GM23338 (cell line): Measurements from ENCODE around the gene BHLHA15. TPM values are rescaled to one million over a fixed set of nuclear protein-coding genes. Genes with fewer than 3 reads are reported as not detected.
A peak's percentile ranks its signal among the peaks of the same experiment; 100 is the strongest.

Experiments
- ATAC-seq: fragments of 200-7000 bp; cut with Tn5 transposase; 3 replicates; pipeline ENCODE4 v1.9.1; 2020
- DNase-seq: peaks from one replicate; pipeline ENCODE4 v3.0.0-alpha.2; 2015; ENCODE audit warnings: low spot score
- H2AFZ ChIP-seq: fragments of 200-600 bp; sonication (generic); 2 replicates; pipeline ENCODE4 v1.8.0; 2016; ENCODE audit warnings: antibody characterized with exemption, mild to moderate bottlenecking, moderate library complexity
- H3F3A ChIP-seq: fragments of 200-600 bp; sonication (generic); replicated peaks from 2 replicates; pipeline ENCODE4 v1.8.0; 2017; ENCODE audit warnings: antibody characterized with exemption, mixed run types, low read depth
- H3K27ac ChIP-seq: fragments of 200-600 bp; sonication (generic); 2 replicates; pipeline ENCODE4 v1.6.1; 2016; ENCODE audit warnings: low read depth
- H3K27me3 ChIP-seq: fragments of 200-600 bp; sonication (generic); 2 replicates; pipeline ENCODE4 v1.8.0; 2016; ENCODE audit warnings: mild to moderate bottlenecking, mixed run types, moderate library complexity; ENCODE audit not compliant: insufficient read depth
- H3K36me3 ChIP-seq: fragments of 200-600 bp; sonication (generic); 2 replicates; pipeline ENCODE4 v1.8.0; 2016; ENCODE audit warnings: mild to moderate bottlenecking; ENCODE audit not compliant: insufficient read depth
- H3K4me1 ChIP-seq: fragments of 200-600 bp; sonication (generic); 2 replicates; pipeline ENCODE4 v1.8.0; 2016; ENCODE audit warnings: mild to moderate bottlenecking, moderate library complexity; ENCODE audit not compliant: insufficient read depth
- H3K4me2 ChIP-seq: fragments of 200-600 bp; sonication (generic); 2 replicates; pipeline ENCODE4 v1.7.1; 2017; ENCODE audit warnings: mixed run types
- H3K4me3 ChIP-seq: fragments of 200-600 bp; sonication (generic); 2 replicates; pipeline ENCODE4 v1.6.1; 2016; ENCODE audit warnings: mixed run types
- H3K79me2 ChIP-seq: fragments of 200-600 bp; sonication (generic); replicated peaks from 2 replicates; pipeline ENCODE4 v1.8.0; 2017; ENCODE audit warnings: mild to moderate bottlenecking; ENCODE audit not compliant: insufficient read depth
- H3K9me2 ChIP-seq: fragments of 200-600 bp; sonication (generic); 2 replicates; pipeline ENCODE4 v1.8.0; 2017; ENCODE audit not compliant: insufficient read depth
- H4K20me1 ChIP-seq: fragments of 200-600 bp; sonication (generic); replicated peaks from 2 replicates; pipeline ENCODE4 v1.8.0; 2017; ENCODE audit warnings: mild to moderate bottlenecking; ENCODE audit not compliant: insufficient read depth
- H3K27ac Mint-ChIP-seq: 2 replicates; pipeline ENCODE4 v1.8.0; 2020; ENCODE audit warnings: inconsistent platforms, mild to moderate bottlenecking, moderate library complexity, mixed read lengths
- H3K27me3 Mint-ChIP-seq: 3 replicates; pipeline ENCODE4 v1.8.0; 2022; ENCODE audit warnings: low read depth, mild to moderate bottlenecking, moderate library complexity, mixed read lengths, inconsistent platforms; ENCODE audit not compliant: insufficient read depth, poor library complexity
- H3K36me3 Mint-ChIP-seq: 3 replicates; pipeline ENCODE4 v1.8.0; 2021; ENCODE audit warnings: low read depth, mild to moderate bottlenecking, inconsistent platforms, moderate library complexity, mixed read lengths
- H3K4me1 Mint-ChIP-seq: 3 replicates; pipeline ENCODE4 v1.8.0; 2020; ENCODE audit warnings: mild to moderate bottlenecking, inconsistent platforms, mixed read lengths
- H3K4me3 Mint-ChIP-seq: 3 replicates; pipeline ENCODE4 v1.8.0; 2021; ENCODE audit warnings: moderate library complexity, mild to moderate bottlenecking, inconsistent platforms, mixed read lengths
- H3K9me3 Mint-ChIP-seq: 3 replicates; pipeline ENCODE4 v1.8.0; 2020; ENCODE audit warnings: moderate library complexity, mild to moderate bottlenecking, inconsistent platforms, mixed read lengths
- EZH2phosphoT487 ChIP-seq: fragments of 200-600 bp; sonication (generic); IDR thresholded peaks from one replicate; pipeline ENCODE4 v1.8.1; 2018; ENCODE audit warnings: antibody characterized with exemption; ENCODE audit not compliant: unreplicated experiment
- NANOG ChIP-seq: IDR thresholded peaks from 2 replicates; pipeline ENCODE4 v1.6.1; 2016; ENCODE audit warnings: antibody characterized with exemption, borderline replicate concordance
- REST ChIP-seq: IDR thresholded peaks from one replicate; pipeline ENCODE4 v1.6.1; 2018; ENCODE audit warnings: antibody characterized with exemption; ENCODE audit not compliant: unreplicated experiment
- STAT1 ChIP-seq: IDR thresholded peaks from one replicate; pipeline ENCODE4 v1.6.1; 2016; ENCODE audit warnings: antibody characterized with exemption; ENCODE audit not compliant: unreplicated experiment
- ZNF331 ChIP-seq: fragments of 250-450 bp; sonication (Bioruptor Pico); IDR thresholded peaks from 2 replicates; pipeline ENCODE4 v1.5.0; 2020; ENCODE audit warnings: low read depth, mild to moderate bottlenecking, moderate library complexity
- ZNF462 ChIP-seq: fragments of 250-450 bp; sonication (Bioruptor Pico); IDR thresholded peaks from 2 replicates; pipeline ENCODE4 v1.5.0; 2020; ENCODE audit warnings: mild to moderate bottlenecking, moderate library complexity
- polyA plus RNA-seq: library from polyadenylated mRNA; unstranded; fragments of >200 nt; fragmentation: Nextera tagmentation; extraction: Ambion mirVana; gene quantifications from 2 replicates; pipeline ENCODE4 v1.2.1, GENCODE V29; 2016
- total RNA-seq: library from RNA; depleted of rRNA; stranded (reverse); fragments of >200 nt; shearing (Covaris generic); gene quantifications from 2 replicates; pipeline ENCODE4 v1.2.3, GENCODE V29; 2014

The BHLHA15 gene
- total and polyA plus RNA-seq, 2 experiments from 2014 or later = 1.4 to 8.3 TPM

GRCh38 chr7:98254516-98254915, 43.3 kb downstream of the BHLHA15 start:
- no peak for ATAC-seq
- H3K27ac Mint-ChIP-seq = no peak overlapping the region

More at GRCh38 chr7:98254516-98254915, 43.3 kb downstream of the BHLHA15 start:
- Histone ChIP-seq H3K9me2 (no peaks in the 10 kb centered on the region), H3K4me3 (no peak overlapping the region), H2AFZ (no peak overlapping the region), H4K20me1 (peaks cover 6% of the 10 kb centered on the region; the same call in 1 of the 2 replicates), H3K4me2 (no peak overlapping the region), H3K79me2 (peaks cover 11% of the 10 kb centered on the region), H3K36me3 (no peaks in the 10 kb centered on the region), H3K4me1 (peaks cover 19% of the 10 kb centered on the region), H3F3A (peaks cover 14% of the 10 kb centered on the region; the same call in 1 of the 2 replicates), H3K27me3 (no peaks in the 10 kb centered on the region), H3K27ac (peak overlapping the region; percentile 26; the same call in 1 of the 2 replicates)
- Mint-ChIP-seq H3K4me1 (peaks cover 15% of the 10 kb centered on the region; the same call in 2 of the 3 replicates), H3K27me3 (peaks cover 7% of the 10 kb centered on the region), H3K9me3 (no peaks in the 10 kb centered on the region), H3K4me3 (no peak overlapping the region), H3K36me3 (no peaks in the 10 kb centered on the region; the same call in 2 of the 3 replicates)
- TF ChIP-seq NANOG (no peak), REST (no peak), ZNF462 (no peak), STAT1 (no peak), ZNF331 (CRISPR knock-in tag) (no peak), EZH2phosphoT487 (no peak)
- no peak for DNase-seq
